ENCODE results near the gene UGGT2.
A peak's percentile ranks its signal among the peaks of the same experiment; 100 is the strongest.

Gene UGGT2

GRCh38 chr13:96090240-96091101 is 37.3 kb upstream of the UGGT2 start:
- peaks cover 89% of the 10 kb centered on the region for H3K27me3 Mint-ChIP-seq (ENCODE audit: low read depth, poor library complexity)
- no peak for TF ChIP-seq CTCF (IDR thresholded peaks at IDR 0.05)
- H3K4me3 Mint-ChIP-seq: peak overlapping the region; percentile 63
- peaks cover 11% of the 10 kb centered on the region for H3K4me1 Mint-ChIP-seq
- no peak overlapping the region for H3K27ac Mint-ChIP-seq
- no peaks in the 10 kb centered on the region for H3K36me3 Mint-ChIP-seq (ENCODE audit: low read depth)
- peak; percentile 56 for DNase-seq
- H3K9me3 Mint-ChIP-seq: no peaks in the 10 kb centered on the region

DNA sequence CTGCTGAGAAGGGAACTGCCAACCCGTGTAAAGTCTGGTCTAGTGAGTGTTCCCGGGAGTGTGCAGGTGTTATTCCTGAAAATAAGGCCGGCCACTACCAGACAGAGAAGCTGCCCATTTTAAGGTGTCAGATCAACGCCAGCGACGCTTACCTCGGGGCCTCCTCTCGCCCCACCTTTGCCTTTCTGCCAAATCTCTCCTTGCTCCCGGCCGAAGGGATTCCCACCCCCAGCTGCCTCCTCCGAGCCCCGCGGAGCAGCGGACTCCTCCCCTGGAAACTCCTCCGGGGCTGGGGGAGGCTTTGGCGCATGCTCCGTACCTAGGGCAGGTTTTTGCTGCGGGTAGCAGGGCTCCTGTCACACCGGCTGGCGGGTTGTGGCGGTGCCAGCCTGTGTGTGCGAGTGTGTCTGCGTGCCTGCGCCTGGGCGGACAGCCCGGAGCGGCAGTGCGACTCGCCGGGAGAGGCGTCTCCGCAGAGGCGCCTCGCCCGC is 36.6 kb upstream of the UGGT2 start, which contains the start of gene HS6ST3:
Gene HS6ST3 (plus strand): TSS at position 359 of the 491 bp plus-strand sequence.
- Mint-ChIP-seq H3K9me3 (no peaks in the 10 kb centered on the region), H3K36me3 (ENCODE audit: low read depth) (no peaks in the 10 kb centered on the region), H3K27me3 (ENCODE audit: low read depth, poor library complexity) (peaks cover 83% of the 10 kb centered on the region), H3K4me3 (peak within 1 kb of the TSS; percentile 77), H3K4me1 (peaks cover 12% of the 10 kb centered on the region), H3K27ac (no peak within 1 kb of the TSS)
- TF ChIP-seq CTCF (IDR thresholded peaks at IDR 0.05): no peak
- peak; percentile 65 for DNase-seq

- Mint-ChIP-seq H3K4me1 (peaks cover 12% of the 10 kb centered on the region), H3K27ac (no peak overlapping the region), H3K36me3 (ENCODE audit: low read depth) (no peaks in the 10 kb centered on the region), H3K4me3 (peak overlapping the region; percentile 77), H3K27me3 (ENCODE audit: low read depth, poor library complexity) (peaks cover 76% of the 10 kb centered on the region), H3K9me3 (no peaks in the 10 kb centered on the region)
- TF ChIP-seq CTCF (IDR thresholded peaks at IDR 0.05): no peak
- no peak for DNase-seq
Measured at GRCh38 chr13:96089139-96089538, 35.9 kb upstream of the UGGT2 start.

DNA sequence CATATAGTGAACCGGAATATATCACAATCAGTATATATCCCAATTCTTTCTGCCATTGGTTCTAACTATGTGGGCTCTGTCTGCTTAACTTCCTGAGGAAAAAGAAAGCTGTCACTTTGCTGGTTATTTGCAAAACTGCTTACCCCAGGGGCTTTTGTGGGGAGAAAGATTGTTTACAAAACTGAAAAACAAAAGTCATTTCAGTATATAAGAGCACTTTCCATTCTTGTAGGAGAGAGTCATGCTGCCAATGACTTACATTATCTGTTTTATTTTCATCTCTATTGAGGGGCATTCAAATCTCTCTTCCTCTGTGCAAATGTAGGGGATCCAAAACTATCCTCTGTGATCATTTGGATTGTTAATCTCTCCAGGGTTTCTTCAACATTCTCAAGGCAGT is 33.5 kb upstream of the UGGT2 start:
- TF ChIP-seq CTCF (IDR thresholded peaks at IDR 0.05): no peak

GRCh38 chr13:96082640-96083039 is 29.4 kb upstream of the UGGT2 start:
- Mint-ChIP-seq H3K4me3 (no peak overlapping the region), H3K36me3 (ENCODE audit: low read depth) (no peaks in the 10 kb centered on the region), H3K27me3 (ENCODE audit: low read depth, poor library complexity) (peaks cover 29% of the 10 kb centered on the region), H3K4me1 (peaks cover 11% of the 10 kb centered on the region), H3K27ac (no peak overlapping the region), H3K9me3 (no peaks in the 10 kb centered on the region)
- no peak for TF ChIP-seq CTCF (IDR thresholded peaks at IDR 0.05)
- DNase-seq: no peak

More for the DNA sequence above, 33.5 kb upstream of the UGGT2 start:
- H3K27me3 Mint-ChIP-seq (ENCODE audit: low read depth, poor library complexity): peaks cover 57% of the 10 kb centered on the region
- no peaks in the 10 kb centered on the region for H3K9me3 Mint-ChIP-seq
- DNase-seq: no peak
- no peak overlapping the region for H3K27ac Mint-ChIP-seq
- H3K4me1 Mint-ChIP-seq: peaks cover 8% of the 10 kb centered on the region
- H3K36me3 Mint-ChIP-seq (ENCODE audit: low read depth): no peaks in the 10 kb centered on the region
- H3K4me3 Mint-ChIP-seq: no peak overlapping the region
